HG02642 (cell line): ENCODE results near the gene DGKQ.
A peak's percentile ranks its signal among the peaks of the same experiment; 100 is the strongest.
"Not testable (repeated sequence)": the region's sequence is repeated elsewhere in the genome, so short reads cannot be mapped to it uniquely, and the experiment has no call there.

ENCODE experiments used
- ATAC-seq: cut with Tn5 transposase; IDR thresholded peaks from one replicate; pipeline ENCODE4 v1.9.1; 2021; ENCODE audit warnings: mild to moderate bottlenecking; ENCODE audit not compliant: unreplicated experiment, poor library complexity

The DGKQ gene

DNA sequence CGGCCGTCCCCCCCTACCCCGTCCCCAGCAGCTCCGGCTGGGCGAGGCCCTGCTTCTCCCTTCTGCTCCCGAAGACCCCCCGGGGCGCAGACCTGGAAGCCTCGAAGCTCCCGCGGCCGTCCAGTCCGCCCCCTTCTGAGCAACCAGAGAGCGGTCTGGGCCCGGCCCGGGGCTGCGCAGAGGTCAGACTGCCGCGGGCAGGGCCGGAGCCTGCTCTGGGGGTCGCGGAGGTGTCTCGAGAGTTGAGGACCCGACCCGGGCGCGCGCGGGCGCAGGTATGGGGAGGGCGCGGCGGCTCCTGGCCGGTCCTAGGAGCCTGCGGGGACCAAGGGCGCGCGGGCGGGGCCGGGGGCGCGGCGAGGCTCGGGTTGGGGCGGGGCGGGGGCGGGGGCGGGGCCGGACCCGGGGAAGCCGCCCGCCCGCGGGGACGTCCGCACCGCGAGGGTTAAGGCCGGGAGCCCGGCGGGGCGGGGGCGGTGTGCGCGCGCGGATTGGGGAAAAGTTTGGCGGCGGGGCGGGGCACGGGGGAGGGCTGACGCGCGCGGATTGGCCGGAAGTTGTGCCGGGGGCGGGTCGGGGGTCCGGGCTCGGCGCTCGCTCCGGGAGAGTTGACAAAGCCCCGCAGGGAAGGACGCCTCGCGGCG is 37.8 kb upstream of the DGKQ start, which contains the start of gene FGFRL1:
Gene FGFRL1 (plus strand): TSS at position 605 of the 644 bp plus-strand sequence. CDS start 860 bp downstream, outside the sequence.
- ATAC-seq = peak; percentile 40

DNA sequence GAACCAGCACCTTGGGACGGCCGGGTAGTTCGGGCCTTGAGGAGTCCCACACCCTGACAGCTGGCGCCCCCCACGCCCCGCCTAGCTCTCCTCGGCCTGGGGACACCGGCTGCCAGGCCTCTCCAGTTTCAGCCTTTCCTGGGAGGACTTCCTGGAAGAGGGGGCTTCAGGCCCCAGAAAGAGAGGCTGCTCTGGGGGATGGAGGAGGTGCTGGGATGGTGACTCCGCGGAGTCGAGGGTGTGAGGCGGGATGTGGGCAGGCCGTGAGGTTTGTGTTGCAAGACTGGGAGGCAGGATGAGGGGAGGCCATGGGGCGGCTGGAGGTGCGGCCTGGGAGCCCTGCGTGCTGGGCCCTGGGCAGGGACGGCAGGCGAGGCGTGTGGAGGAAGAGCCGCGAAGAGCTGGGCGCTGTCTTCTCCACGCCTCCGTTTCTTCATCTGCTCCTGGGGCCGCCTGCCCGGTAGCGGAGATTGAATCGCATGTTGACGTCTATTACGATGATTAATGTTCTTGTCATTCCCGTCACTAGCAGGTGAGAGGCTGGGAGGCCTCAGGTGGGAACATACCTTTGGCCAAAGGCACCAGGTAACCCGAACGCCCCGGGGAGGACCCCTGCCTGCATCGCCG is 37.1 kb upstream of the DGKQ start:
- no peak for ATAC-seq

- peak; percentile 52 for ATAC-seq
Measured at GRCh38 chr4:1009542-1010394, 36.4 kb upstream of the DGKQ start.

GRCh38 chr4:1008840-1009541 is 35.6 kb upstream of the DGKQ start:
- ATAC-seq = peak; percentile 5

DNA sequence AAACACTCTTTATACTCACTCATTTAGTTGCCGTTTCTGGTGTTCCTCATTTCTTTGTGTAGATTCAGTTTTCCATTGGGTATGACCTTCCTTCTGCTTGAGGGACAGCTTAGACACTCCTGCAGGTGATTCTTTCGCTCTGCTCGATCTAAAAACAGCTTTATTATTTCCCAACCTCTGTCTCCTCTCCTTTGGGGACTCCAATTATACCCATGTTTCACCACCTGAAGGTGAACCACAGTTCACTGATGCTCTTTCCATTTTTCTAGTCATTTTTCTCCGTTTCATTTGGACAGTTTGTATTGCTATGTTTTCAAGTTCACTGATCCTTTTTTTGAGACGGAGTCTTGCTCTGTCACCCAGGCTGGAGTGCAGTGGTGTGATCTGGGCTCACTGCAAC is 33.5 kb upstream of the DGKQ start:
- no peak for ATAC-seq

- no peak for ATAC-seq
Measured at GRCh38 chr4:1004557-1005485, 31.5 kb upstream of the DGKQ start.

- no peak for ATAC-seq
Measured at GRCh38 chr4:1004071-1004418, 30.7 kb upstream of the DGKQ start.

- no peak for ATAC-seq
Measured at GRCh38 chr4:1003271-1004070, 30.1 kb upstream of the DGKQ start.

GRCh38 chr4:1002631-1003251 is 29.4 kb upstream of the DGKQ start:
- ATAC-seq = no peak

- ATAC-seq = no peak
Measured at GRCh38 chr4:1002131-1002630, 28.8 kb upstream of the DGKQ start.

- no peak for ATAC-seq
Measured at GRCh38 chr4:1001561-1002130, 28.3 kb upstream of the DGKQ start.

DNA sequence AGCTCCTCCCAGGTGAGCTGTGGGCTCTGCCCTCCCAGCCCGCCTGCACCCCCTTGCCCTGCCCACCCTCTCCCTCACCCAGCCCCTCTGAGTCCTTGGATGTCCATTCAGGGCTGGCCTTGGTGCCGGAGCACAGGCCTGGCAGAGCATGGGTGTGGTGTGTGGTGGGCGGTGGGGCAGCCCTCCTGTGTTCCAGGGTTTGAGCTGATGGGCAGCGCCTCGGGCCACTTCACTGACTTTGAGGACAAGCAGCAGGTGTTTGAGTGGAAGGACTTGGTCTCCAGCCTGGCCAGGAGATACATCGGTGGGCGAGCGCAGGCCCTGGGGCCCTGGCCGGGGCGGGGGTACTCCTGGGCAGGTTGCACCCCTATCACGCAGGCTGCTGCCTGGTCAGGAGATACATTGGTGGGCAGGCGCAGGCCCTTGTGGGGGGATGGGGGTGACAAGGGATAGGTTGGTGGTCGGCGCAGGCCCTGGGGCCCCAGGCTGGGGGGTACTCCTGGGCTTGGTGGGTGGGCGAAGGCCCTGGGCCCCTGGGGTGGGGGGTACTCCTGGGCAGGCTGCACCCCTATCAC is 27.4 kb upstream of the DGKQ start:
- no peak for ATAC-seq

GRCh38 chr4:999882-1000425 is 26.6 kb upstream of the DGKQ start:
- ATAC-seq = no peak

DNA sequence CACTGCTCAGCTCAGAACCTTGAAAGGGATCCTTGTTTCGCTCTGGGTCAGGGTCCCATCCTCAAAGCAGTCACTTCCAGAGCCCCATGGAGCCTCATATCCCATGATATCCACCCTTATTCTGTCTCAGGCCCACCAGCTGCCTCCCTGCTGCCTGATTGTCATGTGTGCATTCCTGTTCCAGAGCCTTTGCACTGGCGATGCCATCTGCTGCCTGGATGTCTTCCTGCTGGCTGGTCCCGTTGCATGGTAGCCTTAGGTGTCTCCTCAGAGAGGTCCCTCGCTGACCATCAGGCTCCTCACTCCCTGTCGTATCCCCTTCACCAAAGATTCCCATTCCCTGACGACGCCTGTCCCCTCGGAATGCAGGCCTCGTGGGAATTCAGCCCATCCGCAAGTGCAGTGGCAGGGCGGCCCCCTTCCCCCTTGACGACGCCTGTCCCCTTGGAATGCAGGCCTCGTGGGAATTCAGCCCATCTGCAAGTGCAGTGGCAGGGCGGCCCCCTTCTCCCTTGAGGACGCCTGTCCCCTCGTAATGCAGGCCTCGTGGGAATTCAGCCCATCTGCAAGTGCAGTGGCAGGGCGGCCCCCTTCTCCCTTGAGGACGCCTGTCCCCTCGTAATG is 26.0 kb upstream of the DGKQ start:
- ATAC-seq = not testable (repeated sequence)

GRCh38 chr4:998096-998691 is 24.8 kb upstream of the DGKQ start:
- no peak for ATAC-seq

GRCh38 chr4:997375-998071 is 24.2 kb upstream of the DGKQ start:
- ATAC-seq = no peak
